Measurements from ENCODE around the gene CCDC121. TPM values are rescaled to one million over a fixed set of nuclear protein-coding genes. Genes with fewer than 3 reads are reported as not detected.

The CCDC121 gene
- total and polyA plus RNA-seq, 9 of the 15 experiments (the other 6 are each of a cell fraction or from before 2014, with no cell fraction given), result 2.2 to 4.7 (median 4.1) TPM

GRCh38 chr2:27582129-27582694 is 46.6 kb downstream of the CCDC121 start (continued):
- no peak for TF ChIP-seq ZNF12 (CRISPR knock-in tag; IDR thresholded peaks at IDR 0.05)
- TF ChIP-seq ZFPM2 (CRISPR knock-in tag; IDR thresholded peaks at IDR 0.05), result no peak
- no peak for TF ChIP-seq SPI1 (IDR thresholded peaks at IDR 0.05; ENCODE audit: borderline replicate concordance, low read depth, low read length)
- TF ChIP-seq CBX1 (IDR thresholded peaks at IDR 0.05; ENCODE audit: low read depth), result no peak
- no peak for TF ChIP-seq RBM34 (IDR thresholded peaks at IDR 0.05; ENCODE audit: borderline replicate concordance, insufficient read depth, low read length)
- no peak for TF ChIP-seq RAD51 (IDR thresholded peaks at IDR 0.05; ENCODE audit: borderline replicate concordance, low read depth)
- no peak for TF ChIP-seq SMARCB1 (IDR thresholded peaks at IDR 0.05; ENCODE audit: insufficient read length, low read depth)
- no peak for TF ChIP-seq CHCHD3 (CRISPR knock-in tag; IDR thresholded peaks at IDR 0.05)
- TF ChIP-seq MXI1 (IDR thresholded peaks at IDR 0.05; ENCODE audit: low read depth, low read length), result no peak
- peak in 1 of 2 experiments; percentile 87; a peak in 2 of 4 replicates for TF ChIP-seq NONO (IDR thresholded peaks at IDR 0.05; ENCODE audit: low read depth in 2 of 2, low read length in 1 of 2)
- no peak for TF ChIP-seq MECOM (CRISPR knock-in tag; IDR thresholded peaks at IDR 0.05)
- 0 out of 2 replicates have a peak, but pooled peaks have one; percentile 29 for TF ChIP-seq ZNF830 (CRISPR knock-in tag; IDR thresholded peaks at IDR 0.05)
- TF ChIP-seq YBX1 (IDR thresholded peaks at IDR 0.05), result no peak
- TF ChIP-seq USF2 (CRISPR knock-in tag; IDR thresholded peaks at IDR 0.05), result no peak
- no peak for TF ChIP-seq EWSR1 (IDR thresholded peaks at IDR 0.05; ENCODE audit: borderline replicate concordance, low read depth, partially characterized antibody)
- TF ChIP-seq ELF2 (CRISPR knock-in tag; IDR thresholded peaks at IDR 0.05), result no peak
- TF ChIP-seq BRD4 (IDR thresholded peaks at IDR 0.05), result no peak; the same call in 1 of the 2 replicates
- TF ChIP-seq PTRF (tag; IDR thresholded peaks at IDR 0.05), result no peak
- TF ChIP-seq ZNF518B (CRISPR knock-in tag; IDR thresholded peaks at IDR 0.05), result no peak
- TF ChIP-seq ZNF175 (CRISPR knock-in tag; IDR thresholded peaks at IDR 0.05; ENCODE audit: low read depth), result peak; percentile 7; the same call in 1 of the 2 replicates
- no peak for TF ChIP-seq TAF15 (IDR thresholded peaks at IDR 0.05; ENCODE audit: low read depth, low read length)
- TF ChIP-seq ETV5 (CRISPR knock-in tag; IDR thresholded peaks at IDR 0.05; ENCODE audit: low read depth), result no peak
- TF ChIP-seq ZNF140 (CRISPR knock-in tag; IDR thresholded peaks at IDR 0.05), result no peak
- no peak for TF ChIP-seq MXD1 (CRISPR knock-in tag; IDR thresholded peaks at IDR 0.05; ENCODE audit: borderline replicate concordance, poor library complexity, severe bottlenecking)

Measured in K562 (cell line).